K562 (cell line): ENCODE measurements around the gene RUNX1. TPM values are rescaled to one million over a fixed set of nuclear protein-coding genes. Genes with fewer than 3 reads are reported as not detected.

Source experiments
- ATF7 ChIP-seq: fragments of 450-650 bp; IDR thresholded peaks from 2 replicates; pipeline ENCODE4 v1.7.1; 2014; ENCODE audit warnings: mild to moderate bottlenecking, moderate library complexity
- BDP1 ChIP-seq: IDR thresholded peaks from 3 replicates; pipeline ENCODE4 v1.6.1; 2011; ENCODE audit not compliant: insufficient read length, insufficient read depth
- BRD4 ChIP-seq: fragments of 200-600 bp; sonication (generic); IDR thresholded peaks from 2 replicates; pipeline ENCODE4 v1.6.1; 2017; ENCODE audit warnings: inconsistent platforms
- CSDE1 ChIP-seq, 2 experiments: fragments of 450-650 bp; IDR thresholded peaks; 2 replicates each; pipeline ENCODE4 v1.6.1; 2016; ENCODE audit warnings: mild to moderate bottlenecking in 1 of 2
- EGR1 ChIP-seq: fragments of 450-650 bp; conservative IDR thresholded peaks from 2 replicates; pipeline ENCODE4 v1.6.1; 2017; ENCODE audit warnings: mild to moderate bottlenecking
- EP400 ChIP-seq: fragments of 450-650 bp; IDR thresholded peaks from 2 replicates; pipeline ENCODE4 v1.6.1; 2017; ENCODE audit warnings: antibody characterized with exemption, mild to moderate bottlenecking, moderate library complexity
- FIP1L1 ChIP-seq: fragments of 200-400 bp; formaldehyde crosslinking; IDR thresholded peaks from 2 replicates; pipeline ENCODE4 v1.6.1; 2018; ENCODE audit warnings: mild to moderate bottlenecking, low read depth, low read length; ENCODE audit not compliant: poor library complexity, severe bottlenecking
- GTF2A2 ChIP-seq: IDR thresholded peaks from 2 replicates; pipeline ENCODE4 v1.6.1; 2016; ENCODE audit warnings: mild to moderate bottlenecking, missing genetic modification characterization, missing compliant biosample characterization
- KHSRP ChIP-seq: fragments of 450-650 bp; IDR thresholded peaks from 2 replicates; pipeline ENCODE4 v1.6.1; 2017
- LEF1 ChIP-seq: fragments of 450-650 bp; IDR thresholded peaks from 2 replicates; pipeline ENCODE4 v1.6.1; 2016; ENCODE audit warnings: mild to moderate bottlenecking
- MYC ChIP-seq, 2 experiments: fragments of 250-450 bp in 1 of 2; sonication (Bioruptor Pico) in 1 of 2; IDR thresholded peaks; 2 replicates each; pipeline versions ENCODE4 v1.5.1 to v1.6.1; 2012 to 2021; ENCODE audit warnings: low read depth in 2 of 2, borderline replicate concordance in 1 of 2, improper control_type of control experiment in 1 of 2, low read length in 1 of 2, mild to moderate bottlenecking in 1 of 2, moderate library complexity in 1 of 2
- POLR2B ChIP-seq: fragments of 450-650 bp; IDR thresholded peaks from 2 replicates; pipeline ENCODE4 v1.6.1; 2018; ENCODE audit warnings: low read depth; ENCODE audit not compliant: partially characterized antibody
- SIX5 ChIP-seq, 2 experiments: IDR thresholded peaks; 2 replicates each; pipeline ENCODE4 v1.6.1; 2011; ENCODE audit warnings: low read length in 2 of 2, borderline replicate concordance in 1 of 2, low read depth in 1 of 2, mild to moderate bottlenecking in 1 of 2, moderate library complexity in 1 of 2; ENCODE audit not compliant: insufficient read depth in 1 of 2
- SMAD4 ChIP-seq: fragments of 250-450 bp; sonication (Bioruptor Pico); conservative IDR thresholded peaks from 2 replicates; pipeline ENCODE4 v1.8.0; 2021; ENCODE audit warnings: inconsistent platforms, mild to moderate bottlenecking, moderate library complexity
- WHSC1 ChIP-seq: IDR thresholded peaks from one replicate; pipeline ENCODE4 v1.6.1; 2012; ENCODE audit warnings: low read length, control low read depth, inconsistent platforms
- ZBED1 ChIP-seq: IDR thresholded peaks from 2 replicates; pipeline ENCODE4 v1.6.1; 2014
- ZNF311 ChIP-seq: fragments of 250-450 bp; sonication (Bioruptor Pico); IDR thresholded peaks from 2 replicates; pipeline ENCODE4 v1.4.0; 2020; ENCODE audit warnings: mild to moderate bottlenecking, moderate library complexity
- ZNF583 ChIP-seq: fragments of 250-450 bp; sonication (Bioruptor Pico); IDR thresholded peaks from 2 replicates; pipeline ENCODE4 v1.4.0; 2020
- ZNF586 ChIP-seq: fragments of 450-650 bp; formaldehyde crosslinking; conservative IDR thresholded peaks from 2 replicates; pipeline ENCODE4 v1.4.0; 2020; ENCODE audit warnings: mild to moderate bottlenecking, moderate library complexity
- ZSCAN32 ChIP-seq: fragments of 450-650 bp; formaldehyde crosslinking; IDR thresholded peaks from 2 replicates; pipeline ENCODE4 v1.4.0; 2020; ENCODE audit warnings: mild to moderate bottlenecking, moderate library complexity
- polyA plus RNA-seq, 8 experiments: library from polyadenylated mRNA; depleted of rRNA in 4 of 8; stranded (reverse) in 5 of 8; unstranded in 3 of 8; fragments of >200 nt; fragmentation: Nextera tagmentation in 2 of 8; fragmentation: Illumina TruSeq in 1 of 8; extraction: Ambion mirVana in 2 of 8; extraction: Trizol in 1 of 8; gene quantifications; 2 replicates each; pipeline versions ENCODE4 v1.2.1 to v1.2.3, GENCODE V29; 2011 to 2014; ENCODE audit warnings: inconsistent platforms in 1 of 8, missing spikeins in 1 of 8
- total RNA-seq, 7 experiments: library from RNA; depleted of rRNA in 6 of 7; stranded (reverse); fragments of >200 nt in 6 of 7; fragmentation: Illumina TruSeq in 2 of 7; extraction: Trizol in 2 of 7; gene quantifications; 2 replicates each; pipeline versions ENCODE4 v1.2.1 to v1.2.3, GENCODE V29; 2011 to 2021; ENCODE audit warnings: low replicate concordance in 1 of 7
- TF ChIP-seq, protein P1 (sequence below): IDR thresholded peaks from 2 replicates; pipeline ENCODE4 v1.6.1; 2014; ENCODE audit warnings: antibody characterized with exemption
- TF ChIP-seq, protein P2 (sequence below): fragments of 450-650 bp; IDR thresholded peaks from 2 replicates; pipeline ENCODE4 v1.6.1; 2016; ENCODE audit warnings: mild to moderate bottlenecking
- TF ChIP-seq, protein P3 (sequence below): fragments of 250-450 bp; sonication (Bioruptor Pico); IDR thresholded peaks from 2 replicates; pipeline ENCODE4 v1.8.0; 2022; ENCODE audit warnings: inconsistent platforms

The RUNX1 gene
- total and polyA plus RNA-seq, 9 of the 15 experiments (the other 6 are each of a cell fraction or from before 2014, with no cell fraction given), result 2.2 to 68.6 (median 17.8) TPM

DNA sequence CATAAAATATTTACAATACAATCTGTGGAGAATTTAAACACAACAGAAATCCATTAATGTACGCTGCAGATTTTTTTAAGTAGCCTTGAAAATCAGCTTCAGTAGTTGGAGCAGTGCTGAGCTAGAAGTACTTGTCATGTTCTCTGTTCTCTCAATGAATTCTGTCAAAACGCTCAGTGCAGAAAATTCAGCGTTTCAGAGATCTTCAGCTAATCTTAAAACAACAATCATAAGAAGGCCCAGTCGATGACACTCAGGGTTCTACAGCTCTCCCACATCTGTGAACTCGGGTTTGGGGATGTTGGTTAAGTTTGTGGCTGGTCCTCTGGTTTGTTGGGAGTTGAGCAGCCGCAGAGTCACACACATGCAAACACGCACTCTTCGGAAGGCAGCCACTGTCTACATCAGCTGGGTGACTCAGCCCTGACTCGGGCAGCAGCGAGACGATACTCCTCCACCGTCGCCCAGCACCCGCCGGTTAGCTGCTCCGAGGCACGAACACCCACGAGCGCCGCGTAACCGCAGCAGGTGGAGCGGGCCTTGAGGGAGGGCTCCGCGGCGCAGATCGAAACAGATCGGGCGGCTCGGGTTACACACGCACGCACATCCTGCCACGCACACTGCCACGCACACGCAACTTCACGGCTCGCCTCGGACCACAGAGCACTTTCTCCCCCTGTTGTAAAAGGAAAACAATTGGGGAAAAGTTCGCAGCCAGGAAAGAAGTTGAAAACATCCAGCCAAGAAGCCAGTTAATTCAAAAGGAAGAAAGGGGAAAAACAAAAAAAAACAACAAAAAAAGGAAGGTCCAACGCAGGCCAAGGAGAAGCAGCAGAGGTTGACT, 161.2 kb downstream of the RUNX1 start (continued):
- TF ChIP-seq, protein P1, sequence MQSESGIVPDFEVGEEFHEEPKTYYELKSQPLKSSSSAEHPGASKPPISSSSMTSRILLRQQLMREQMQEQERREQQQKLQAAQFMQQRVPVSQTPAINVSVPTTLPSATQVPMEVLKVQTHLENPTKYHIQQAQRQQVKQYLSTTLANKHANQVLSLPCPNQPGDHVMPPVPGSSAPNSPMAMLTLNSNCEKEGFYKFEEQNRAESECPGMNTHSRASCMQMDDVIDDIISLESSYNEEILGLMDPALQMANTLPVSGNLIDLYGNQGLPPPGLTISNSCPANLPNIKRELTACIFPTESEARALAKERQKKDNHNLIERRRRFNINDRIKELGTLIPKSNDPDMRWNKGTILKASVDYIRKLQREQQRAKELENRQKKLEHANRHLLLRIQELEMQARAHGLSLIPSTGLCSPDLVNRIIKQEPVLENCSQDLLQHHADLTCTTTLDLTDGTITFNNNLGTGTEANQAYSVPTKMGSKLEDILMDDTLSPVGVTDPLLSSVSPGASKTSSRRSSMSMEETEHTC, result no peak
- TF ChIP-seq SMAD4 (CRISPR knock-in tag), result peak; percentile 44; the same call in 1 of the 2 replicates
- TF ChIP-seq BRD4, result peak; percentile 34; the same call in 1 of the 2 replicates
- no peak for TF ChIP-seq MYC (IDR thresholded peaks at IDR 0.05; ENCODE audit: low read depth, low read length)
- no peak for TF ChIP-seq MYC (CRISPR knock-in tag; IDR thresholded peaks at IDR 0.05; ENCODE audit: borderline replicate concordance, low read depth)
- no peak for TF ChIP-seq WHSC1
- TF ChIP-seq SIX5 (IDR thresholded peaks at IDR 0.05; ENCODE audit: borderline replicate concordance in 1 of 2, insufficient read depth in 1 of 2, low read depth in 1 of 2, low read length in 2 of 2), result no peak
- TF ChIP-seq KHSRP, result 0 out of 2 replicates have a peak, but pooled peaks have one; percentile 12
- TF ChIP-seq EGR1, result peak; percentile 83
- no peak for TF ChIP-seq POLR2B
- 0 out of 2 replicates have a peak, but pooled peaks have one; percentile 27 for TF ChIP-seq ZSCAN32
- no peak for TF ChIP-seq ATF7
- no peak; the same call in 1 of the 2 replicates for TF ChIP-seq ZBED1
- TF ChIP-seq ZNF586 (CRISPR knock-in tag), result no peak
- TF ChIP-seq BDP1, result no peak
- peak; percentile 72; the same call in 1 of the 2 replicates for TF ChIP-seq LEF1
- TF ChIP-seq, protein P2, sequence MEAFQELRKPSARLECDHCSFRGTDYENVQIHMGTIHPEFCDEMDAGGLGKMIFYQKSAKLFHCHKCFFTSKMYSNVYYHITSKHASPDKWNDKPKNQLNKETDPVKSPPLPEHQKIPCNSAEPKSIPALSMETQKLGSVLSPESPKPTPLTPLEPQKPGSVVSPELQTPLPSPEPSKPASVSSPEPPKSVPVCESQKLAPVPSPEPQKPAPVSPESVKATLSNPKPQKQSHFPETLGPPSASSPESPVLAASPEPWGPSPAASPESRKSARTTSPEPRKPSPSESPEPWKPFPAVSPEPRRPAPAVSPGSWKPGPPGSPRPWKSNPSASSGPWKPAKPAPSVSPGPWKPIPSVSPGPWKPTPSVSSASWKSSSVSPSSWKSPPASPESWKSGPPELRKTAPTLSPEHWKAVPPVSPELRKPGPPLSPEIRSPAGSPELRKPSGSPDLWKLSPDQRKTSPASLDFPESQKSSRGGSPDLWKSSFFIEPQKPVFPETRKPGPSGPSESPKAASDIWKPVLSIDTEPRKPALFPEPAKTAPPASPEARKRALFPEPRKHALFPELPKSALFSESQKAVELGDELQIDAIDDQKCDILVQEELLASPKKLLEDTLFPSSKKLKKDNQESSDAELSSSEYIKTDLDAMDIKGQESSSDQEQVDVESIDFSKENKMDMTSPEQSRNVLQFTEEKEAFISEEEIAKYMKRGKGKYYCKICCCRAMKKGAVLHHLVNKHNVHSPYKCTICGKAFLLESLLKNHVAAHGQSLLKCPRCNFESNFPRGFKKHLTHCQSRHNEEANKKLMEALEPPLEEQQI, result no peak
- TF ChIP-seq ZNF583 (CRISPR knock-in tag), result no peak; the same call in 1 of the 2 replicates
- 0 out of 4 replicates have a peak, but pooled peaks of 1 of the 2 experiments have one; percentile 36 for TF ChIP-seq CSDE1 (IDR thresholded peaks at IDR 0.05)
- peak; percentile 74; the same call in 1 of the 2 replicates for TF ChIP-seq EP400
- no peak for TF ChIP-seq GTF2A2 (tag)
- no peak for TF ChIP-seq ZNF311 (CRISPR knock-in tag)
- TF ChIP-seq FIP1L1, result peak; percentile 32
- TF ChIP-seq, protein P3, sequence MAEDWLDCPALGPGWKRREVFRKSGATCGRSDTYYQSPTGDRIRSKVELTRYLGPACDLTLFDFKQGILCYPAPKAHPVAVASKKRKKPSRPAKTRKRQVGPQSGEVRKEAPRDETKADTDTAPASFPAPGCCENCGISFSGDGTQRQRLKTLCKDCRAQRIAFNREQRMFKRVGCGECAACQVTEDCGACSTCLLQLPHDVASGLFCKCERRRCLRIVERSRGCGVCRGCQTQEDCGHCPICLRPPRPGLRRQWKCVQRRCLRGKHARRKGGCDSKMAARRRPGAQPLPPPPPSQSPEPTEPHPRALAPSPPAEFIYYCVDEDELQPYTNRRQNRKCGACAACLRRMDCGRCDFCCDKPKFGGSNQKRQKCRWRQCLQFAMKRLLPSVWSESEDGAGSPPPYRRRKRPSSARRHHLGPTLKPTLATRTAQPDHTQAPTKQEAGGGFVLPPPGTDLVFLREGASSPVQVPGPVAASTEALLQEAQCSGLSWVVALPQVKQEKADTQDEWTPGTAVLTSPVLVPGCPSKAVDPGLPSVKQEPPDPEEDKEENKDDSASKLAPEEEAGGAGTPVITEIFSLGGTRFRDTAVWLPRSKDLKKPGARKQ (CRISPR knock-in tag), result no peak
